ENCODE data around the gene NRXN3. TPM values are rescaled to one million over a fixed set of nuclear protein-coding genes. Genes with fewer than 3 reads are reported as not detected.

Gene NRXN3
- polyA plus RNA-seq, 1 donor from 2014 or later, result 110 TPM

DNA sequence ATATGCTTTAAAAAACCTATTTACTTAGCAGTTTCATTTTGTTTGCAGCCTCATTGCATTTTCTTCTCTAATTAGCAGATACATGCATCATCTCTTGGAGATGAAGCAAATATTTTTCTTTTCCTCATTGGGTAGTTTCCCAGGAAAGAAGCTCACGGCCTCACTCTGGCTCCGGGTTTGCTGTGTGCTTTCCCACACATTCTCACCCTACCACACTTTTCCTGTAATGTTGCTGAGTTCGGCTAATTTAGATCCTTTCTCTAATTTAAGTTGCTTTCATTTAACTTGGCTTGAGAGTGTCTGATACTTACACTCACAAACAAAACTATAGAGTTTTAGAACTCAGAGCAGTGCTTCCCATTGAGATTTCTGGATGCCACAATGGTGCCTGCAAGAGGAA is 928.2 kb downstream of the NRXN3 start:
- Histone ChIP-seq H3K27me3 (ENCODE audit: insufficient read depth, low read depth, low read length) (no peaks in the 10 kb centered on the region), H3K9ac (ENCODE audit: low read length) (no peak overlapping the region), H3K9me2 (ENCODE audit: insufficient read depth, low read length) (no peaks in the 10 kb centered on the region), H3K36me3 (ENCODE audit: insufficient read depth, low read length) (no peaks in the 10 kb centered on the region), H2AFZ (ENCODE audit: low read depth, low read length) (no peak overlapping the region), H3K4me2 (ENCODE audit: low read length) (no peak overlapping the region), H3K79me2 (replicated peaks; ENCODE audit: insufficient read depth, low read length) (no peaks in the 10 kb centered on the region), H4K20me1 (ENCODE audit: insufficient read depth) (no peaks in the 10 kb centered on the region), H3K4me3 (ENCODE audit: low read length) (no peak overlapping the region), H3K27ac (ENCODE audit: low read length) (no peak overlapping the region), H3K9me3 (ENCODE audit: low read length) (no peaks in the 10 kb centered on the region), H3F3A (ENCODE audit: insufficient read depth, low read length, poor library complexity, severe bottlenecking) (no peaks in the 10 kb centered on the region)
- TF ChIP-seq RAD21 (conservative IDR thresholded peaks at IDR 0.05), result no peak
- TF ChIP-seq SMC3 (conservative IDR thresholded peaks at IDR 0.05; ENCODE audit: poor library complexity), result no peak
- TF ChIP-seq MXI1 (conservative IDR thresholded peaks at IDR 0.05; ENCODE audit: poor library complexity, severe bottlenecking), result no peak
- no peak for TF ChIP-seq EZH2 (IDR thresholded peaks at IDR 0.05; ENCODE audit: borderline replicate concordance, insufficient read depth, low read length, poor library complexity, severe bottlenecking)
- TF ChIP-seq, protein P1, sequence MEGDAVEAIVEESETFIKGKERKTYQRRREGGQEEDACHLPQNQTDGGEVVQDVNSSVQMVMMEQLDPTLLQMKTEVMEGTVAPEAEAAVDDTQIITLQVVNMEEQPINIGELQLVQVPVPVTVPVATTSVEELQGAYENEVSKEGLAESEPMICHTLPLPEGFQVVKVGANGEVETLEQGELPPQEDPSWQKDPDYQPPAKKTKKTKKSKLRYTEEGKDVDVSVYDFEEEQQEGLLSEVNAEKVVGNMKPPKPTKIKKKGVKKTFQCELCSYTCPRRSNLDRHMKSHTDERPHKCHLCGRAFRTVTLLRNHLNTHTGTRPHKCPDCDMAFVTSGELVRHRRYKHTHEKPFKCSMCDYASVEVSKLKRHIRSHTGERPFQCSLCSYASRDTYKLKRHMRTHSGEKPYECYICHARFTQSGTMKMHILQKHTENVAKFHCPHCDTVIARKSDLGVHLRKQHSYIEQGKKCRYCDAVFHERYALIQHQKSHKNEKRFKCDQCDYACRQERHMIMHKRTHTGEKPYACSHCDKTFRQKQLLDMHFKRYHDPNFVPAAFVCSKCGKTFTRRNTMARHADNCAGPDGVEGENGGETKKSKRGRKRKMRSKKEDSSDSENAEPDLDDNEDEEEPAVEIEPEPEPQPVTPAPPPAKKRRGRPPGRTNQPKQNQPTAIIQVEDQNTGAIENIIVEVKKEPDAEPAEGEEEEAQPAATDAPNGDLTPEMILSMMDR (IDR thresholded peaks at IDR 0.05; ENCODE audit: poor library complexity, severe bottlenecking), result no peak
- no peak for TF ChIP-seq TAF1 (IDR thresholded peaks at IDR 0.05; ENCODE audit: low read depth)
- no peak for TF ChIP-seq EP300 (conservative IDR thresholded peaks at IDR 0.05; ENCODE audit: poor library complexity, severe bottlenecking)
- TF ChIP-seq, protein P2, sequence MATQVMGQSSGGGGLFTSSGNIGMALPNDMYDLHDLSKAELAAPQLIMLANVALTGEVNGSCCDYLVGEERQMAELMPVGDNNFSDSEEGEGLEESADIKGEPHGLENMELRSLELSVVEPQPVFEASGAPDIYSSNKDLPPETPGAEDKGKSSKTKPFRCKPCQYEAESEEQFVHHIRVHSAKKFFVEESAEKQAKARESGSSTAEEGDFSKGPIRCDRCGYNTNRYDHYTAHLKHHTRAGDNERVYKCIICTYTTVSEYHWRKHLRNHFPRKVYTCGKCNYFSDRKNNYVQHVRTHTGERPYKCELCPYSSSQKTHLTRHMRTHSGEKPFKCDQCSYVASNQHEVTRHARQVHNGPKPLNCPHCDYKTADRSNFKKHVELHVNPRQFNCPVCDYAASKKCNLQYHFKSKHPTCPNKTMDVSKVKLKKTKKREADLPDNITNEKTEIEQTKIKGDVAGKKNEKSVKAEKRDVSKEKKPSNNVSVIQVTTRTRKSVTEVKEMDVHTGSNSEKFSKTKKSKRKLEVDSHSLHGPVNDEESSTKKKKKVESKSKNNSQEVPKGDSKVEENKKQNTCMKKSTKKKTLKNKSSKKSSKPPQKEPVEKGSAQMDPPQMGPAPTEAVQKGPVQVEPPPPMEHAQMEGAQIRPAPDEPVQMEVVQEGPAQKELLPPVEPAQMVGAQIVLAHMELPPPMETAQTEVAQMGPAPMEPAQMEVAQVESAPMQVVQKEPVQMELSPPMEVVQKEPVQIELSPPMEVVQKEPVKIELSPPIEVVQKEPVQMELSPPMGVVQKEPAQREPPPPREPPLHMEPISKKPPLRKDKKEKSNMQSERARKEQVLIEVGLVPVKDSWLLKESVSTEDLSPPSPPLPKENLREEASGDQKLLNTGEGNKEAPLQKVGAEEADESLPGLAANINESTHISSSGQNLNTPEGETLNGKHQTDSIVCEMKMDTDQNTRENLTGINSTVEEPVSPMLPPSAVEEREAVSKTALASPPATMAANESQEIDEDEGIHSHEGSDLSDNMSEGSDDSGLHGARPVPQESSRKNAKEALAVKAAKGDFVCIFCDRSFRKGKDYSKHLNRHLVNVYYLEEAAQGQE (IDR thresholded peaks at IDR 0.05; ENCODE audit: borderline replicate concordance), result no peak
- no peak for TF ChIP-seq POLR2AphosphoS5 (IDR thresholded peaks at IDR 0.05)

DNA sequence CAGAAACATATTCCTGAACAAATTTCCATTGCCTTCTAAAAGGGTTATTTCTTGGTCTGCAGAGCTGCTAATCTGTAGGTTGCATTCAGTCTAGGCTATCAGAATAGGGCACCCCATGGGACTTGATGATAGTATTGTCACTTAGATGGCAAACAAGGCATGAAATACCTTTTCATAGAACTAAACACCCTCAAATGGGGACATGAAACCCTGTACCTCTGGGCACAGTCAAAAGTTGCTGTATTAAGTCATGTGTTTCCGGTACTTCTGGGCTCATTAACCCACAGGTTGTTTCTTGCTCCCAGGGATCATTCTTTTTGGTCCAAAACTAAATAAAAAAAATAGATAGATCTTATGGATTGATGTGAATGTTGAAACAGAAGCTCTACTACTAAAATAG is 930.4 kb downstream of the NRXN3 start:
- H3K4me2 ChIP-seq (ENCODE audit: low read length), result no peak overlapping the region
- no peaks in the 10 kb centered on the region for H4K20me1 ChIP-seq (ENCODE audit: insufficient read depth)
- H3K9ac ChIP-seq (ENCODE audit: low read length), result no peak overlapping the region
- no peaks in the 10 kb centered on the region for H3F3A ChIP-seq (ENCODE audit: insufficient read depth, low read length, poor library complexity, severe bottlenecking)
- H3K27me3 ChIP-seq (ENCODE audit: insufficient read depth, low read depth, low read length), result no peaks in the 10 kb centered on the region
- TF ChIP-seq MXI1 (conservative IDR thresholded peaks at IDR 0.05; ENCODE audit: poor library complexity, severe bottlenecking), result no peak
- H3K9me3 ChIP-seq (ENCODE audit: low read length), result no peaks in the 10 kb centered on the region
- no peaks in the 10 kb centered on the region for H3K9me2 ChIP-seq (ENCODE audit: insufficient read depth, low read length)
- no peaks in the 10 kb centered on the region for H3K36me3 ChIP-seq (ENCODE audit: insufficient read depth, low read length)
- H3K79me2 ChIP-seq (replicated peaks; ENCODE audit: insufficient read depth, low read length), result no peaks in the 10 kb centered on the region
- H2AFZ ChIP-seq (ENCODE audit: low read depth, low read length), result no peak overlapping the region
- no peak overlapping the region for H3K4me3 ChIP-seq (ENCODE audit: low read length)
- H3K27ac ChIP-seq (ENCODE audit: low read length), result no peak overlapping the region

DNA sequence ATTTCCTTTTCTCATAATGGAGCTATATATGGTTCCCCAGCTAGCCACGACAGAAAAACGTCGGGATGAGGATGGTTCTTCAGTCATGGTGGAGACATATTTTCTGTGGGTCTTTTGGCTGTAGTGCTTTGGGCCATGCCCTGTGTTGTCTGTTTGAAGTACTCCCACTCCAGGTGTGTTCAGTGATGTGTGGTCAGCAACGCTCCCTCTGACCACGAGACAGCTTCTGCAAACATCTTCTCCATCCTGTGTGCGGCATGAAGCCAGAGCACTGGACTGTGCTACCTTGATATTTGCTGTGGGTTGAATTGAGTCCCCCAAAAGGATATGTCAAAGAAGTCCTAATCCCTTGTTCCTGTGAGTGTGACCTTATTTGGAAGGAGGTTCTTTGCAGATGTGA is 931.2 kb downstream of the NRXN3 start:
- H3K27me3 ChIP-seq (ENCODE audit: insufficient read depth, low read depth, low read length), result no peaks in the 10 kb centered on the region
- no peaks in the 10 kb centered on the region for H4K20me1 ChIP-seq (ENCODE audit: insufficient read depth)
- no peaks in the 10 kb centered on the region for H3K36me3 ChIP-seq (ENCODE audit: insufficient read depth, low read length)
- H3K4me2 ChIP-seq (ENCODE audit: low read length), result no peak overlapping the region
- H3F3A ChIP-seq (ENCODE audit: insufficient read depth, low read length, poor library complexity, severe bottlenecking), result no peaks in the 10 kb centered on the region
- no peaks in the 10 kb centered on the region for H3K9me2 ChIP-seq (ENCODE audit: insufficient read depth, low read length)
- no peak overlapping the region for H3K27ac ChIP-seq (ENCODE audit: low read length)
- H3K79me2 ChIP-seq (replicated peaks; ENCODE audit: insufficient read depth, low read length), result no peaks in the 10 kb centered on the region
- no peak overlapping the region for H2AFZ ChIP-seq (ENCODE audit: low read depth, low read length)
- H3K9me3 ChIP-seq (ENCODE audit: low read length), result no peaks in the 10 kb centered on the region
- no peak for TF ChIP-seq POLR2AphosphoS5 (IDR thresholded peaks at IDR 0.05)
- TF ChIP-seq TAF1 (IDR thresholded peaks at IDR 0.05; ENCODE audit: low read depth), result no peak
- no peak for TF ChIP-seq RAD21 (conservative IDR thresholded peaks at IDR 0.05)
- TF ChIP-seq, protein P2 (IDR thresholded peaks at IDR 0.05; ENCODE audit: borderline replicate concordance), result no peak
- no peak for TF ChIP-seq EZH2 (IDR thresholded peaks at IDR 0.05; ENCODE audit: borderline replicate concordance, insufficient read depth, low read length, poor library complexity, severe bottlenecking)
- TF ChIP-seq SMC3 (conservative IDR thresholded peaks at IDR 0.05; ENCODE audit: poor library complexity), result no peak
- TF ChIP-seq, protein P1 (IDR thresholded peaks at IDR 0.05; ENCODE audit: poor library complexity, severe bottlenecking), result no peak
- no peak for TF ChIP-seq MXI1 (conservative IDR thresholded peaks at IDR 0.05; ENCODE audit: poor library complexity, severe bottlenecking)
- TF ChIP-seq EP300 (conservative IDR thresholded peaks at IDR 0.05; ENCODE audit: poor library complexity, severe bottlenecking), result no peak
- H3K9ac ChIP-seq (ENCODE audit: low read length), result no peak overlapping the region
- no peak overlapping the region for H3K4me3 ChIP-seq (ENCODE audit: low read length)
